ENCODE results near the gene BIVM. TPM values are rescaled to one million over a fixed set of nuclear protein-coding genes. Genes with fewer than 3 reads are reported as not detected.

The BIVM gene
- polyA plus RNA-seq, 2 of the 4 experiments (the other 2 are of a cell fraction): 7.4 to 14.7 TPM

DNA sequence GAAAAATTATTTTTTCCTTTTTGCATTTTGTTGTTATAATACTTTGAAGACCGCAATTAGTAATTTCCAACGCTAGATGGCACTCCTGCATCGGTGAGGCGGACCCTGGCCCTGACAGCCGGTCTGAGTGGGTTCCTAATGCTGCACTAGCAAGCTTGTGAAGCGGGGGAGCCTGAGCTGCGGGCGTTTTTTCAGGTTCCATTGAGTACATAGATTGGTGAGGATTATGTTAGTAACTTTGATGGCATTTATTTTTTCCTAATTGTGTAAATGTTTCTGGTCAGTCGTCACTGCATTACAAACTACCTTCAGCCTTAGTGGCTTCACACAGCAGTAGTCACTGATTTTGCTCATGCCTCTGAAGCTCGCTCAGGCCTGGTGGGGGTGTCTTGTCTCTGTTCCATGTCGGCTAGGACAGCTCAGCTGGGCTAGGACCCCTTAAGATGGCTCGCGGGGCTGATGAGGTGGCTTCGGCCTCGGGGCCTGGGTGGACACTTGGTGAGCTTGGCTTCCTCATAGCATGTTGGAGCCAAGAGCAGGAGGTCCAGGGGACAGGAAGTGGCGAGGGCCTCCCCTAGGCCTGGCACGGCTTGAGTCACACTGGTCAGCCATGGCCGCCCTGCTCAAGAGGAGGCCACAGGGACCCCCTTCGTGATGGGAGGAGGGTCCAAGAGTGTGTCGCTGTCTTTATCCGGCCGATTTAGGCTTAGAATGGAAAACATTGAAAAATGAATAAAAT, 71.9 kb downstream of the BIVM start:
- ChIA-PET POLR2A (no interaction called here), CTCF (interaction anchor here (0.6 to 2.1 kb wide), 15 partner anchors 9 to 1553 kb away, joined by 3 to 14 read pairs (median 4); partner anchors contain the start of genes ERCC5 and TPP2)
- no peak for FAIRE-seq
- peak; percentile 68 to 88; a peak in 5 of 6 replicates for ATAC-seq
- H3K4me2 ChIP-seq: no peak overlapping the region
- TF ChIP-seq ELK1 (IDR thresholded peaks at IDR 0.05; ENCODE audit: low read depth, low read length) (no peak), TFCP2L1 (CRISPR knock-in tag; IDR thresholded peaks at IDR 0.05) (no peak), ZNF302 (CRISPR knock-in tag; IDR thresholded peaks at IDR 0.05) (no peak), CBX2 (IDR thresholded peaks at IDR 0.05; ENCODE audit: borderline replicate concordance, low read depth) (no peak), EHMT2 (IDR thresholded peaks at IDR 0.05; ENCODE audit: low read depth) (no peak), NPAS2 (CRISPR knock-in tag; IDR thresholded peaks at IDR 0.05; ENCODE audit: borderline replicate concordance) (no peak), ZC3H11A (IDR thresholded peaks at IDR 0.05) (no peak), FOXS1 (CRISPR knock-in tag; IDR thresholded peaks at IDR 0.05) (no peak), SMC3 (IDR thresholded peaks at IDR 0.05) (0 out of 3 replicates have a peak, but pooled peaks have one; percentile 20), EHF (CRISPR knock-in tag; IDR thresholded peaks at IDR 0.05) (no peak), ESRRA (IDR thresholded peaks at IDR 0.05; ENCODE audit: borderline replicate concordance, low read length) (no peak), FOSB (CRISPR knock-in tag; IDR thresholded peaks at IDR 0.05) (no peak), EP300 (IDR thresholded peaks at IDR 0.05) (no peak), USF2 (IDR thresholded peaks at IDR 0.05) (no peak), RFX5 (IDR thresholded peaks at IDR 0.05) (no peak), REST (IDR thresholded peaks at IDR 0.05) (no peak), HOXB5 (CRISPR knock-in tag; IDR thresholded peaks at IDR 0.05) (no peak), ZSCAN20 (CRISPR knock-in tag; IDR thresholded peaks at IDR 0.05) (no peak), POLR2A (IDR thresholded peaks at IDR 0.05; ENCODE audit: low read length) (no peak), RAD21 (conservative IDR thresholded peaks at IDR 0.05 in 1 of 2, IDR thresholded peaks at IDR 0.05 in 1 of 2) (peak; percentile 58 to 63; a peak in 4 of 5 replicates), HEYL (CRISPR knock-in tag; IDR thresholded peaks at IDR 0.05) (no peak), CHD2 (IDR thresholded peaks at IDR 0.05; ENCODE audit: low read length, partially characterized antibody) (no peak), MAFK (IDR thresholded peaks at IDR 0.05; ENCODE audit: partially characterized antibody) (no peak)
- TF ChIP-seq, protein P1, sequence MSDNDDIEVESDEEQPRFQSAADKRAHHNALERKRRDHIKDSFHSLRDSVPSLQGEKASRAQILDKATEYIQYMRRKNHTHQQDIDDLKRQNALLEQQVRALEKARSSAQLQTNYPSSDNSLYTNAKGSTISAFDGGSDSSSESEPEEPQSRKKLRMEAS (IDR thresholded peaks at IDR 0.05): no peak
- TF ChIP-seq, protein P2, sequence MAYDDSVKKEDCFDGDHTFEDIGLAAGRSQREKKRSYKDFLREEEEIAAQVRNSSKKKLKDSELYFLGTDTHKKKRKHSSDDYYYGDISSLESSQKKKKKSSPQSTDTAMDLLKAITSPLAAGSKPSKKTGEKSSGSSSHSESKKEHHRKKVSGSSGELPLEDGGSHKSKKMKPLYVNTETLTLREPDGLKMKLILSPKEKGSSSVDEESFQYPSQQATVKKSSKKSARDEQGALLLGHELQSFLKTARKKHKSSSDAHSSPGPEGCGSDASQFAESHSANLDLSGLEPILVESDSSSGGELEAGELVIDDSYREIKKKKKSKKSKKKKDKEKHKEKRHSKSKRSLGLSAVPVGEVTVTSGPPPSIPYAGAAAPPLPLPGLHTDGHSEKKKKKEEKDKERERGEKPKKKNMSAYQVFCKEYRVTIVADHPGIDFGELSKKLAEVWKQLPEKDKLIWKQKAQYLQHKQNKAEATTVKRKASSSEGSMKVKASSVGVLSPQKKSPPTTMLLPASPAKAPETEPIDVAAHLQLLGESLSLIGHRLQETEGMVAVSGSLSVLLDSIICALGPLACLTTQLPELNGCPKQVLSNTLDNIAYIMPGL (CRISPR knock-in tag; IDR thresholded peaks at IDR 0.05; ENCODE audit: borderline replicate concordance): no peak
- TF ChIP-seq, protein P3, sequence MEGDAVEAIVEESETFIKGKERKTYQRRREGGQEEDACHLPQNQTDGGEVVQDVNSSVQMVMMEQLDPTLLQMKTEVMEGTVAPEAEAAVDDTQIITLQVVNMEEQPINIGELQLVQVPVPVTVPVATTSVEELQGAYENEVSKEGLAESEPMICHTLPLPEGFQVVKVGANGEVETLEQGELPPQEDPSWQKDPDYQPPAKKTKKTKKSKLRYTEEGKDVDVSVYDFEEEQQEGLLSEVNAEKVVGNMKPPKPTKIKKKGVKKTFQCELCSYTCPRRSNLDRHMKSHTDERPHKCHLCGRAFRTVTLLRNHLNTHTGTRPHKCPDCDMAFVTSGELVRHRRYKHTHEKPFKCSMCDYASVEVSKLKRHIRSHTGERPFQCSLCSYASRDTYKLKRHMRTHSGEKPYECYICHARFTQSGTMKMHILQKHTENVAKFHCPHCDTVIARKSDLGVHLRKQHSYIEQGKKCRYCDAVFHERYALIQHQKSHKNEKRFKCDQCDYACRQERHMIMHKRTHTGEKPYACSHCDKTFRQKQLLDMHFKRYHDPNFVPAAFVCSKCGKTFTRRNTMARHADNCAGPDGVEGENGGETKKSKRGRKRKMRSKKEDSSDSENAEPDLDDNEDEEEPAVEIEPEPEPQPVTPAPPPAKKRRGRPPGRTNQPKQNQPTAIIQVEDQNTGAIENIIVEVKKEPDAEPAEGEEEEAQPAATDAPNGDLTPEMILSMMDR (IDR thresholded peaks at IDR 0.05): peak; percentile 64
- H3K27ac ChIP-seq: no peak overlapping the region
- peak; percentile 32 to 36 for DNase-seq (ENCODE audit: low read depth in 1 of 2, low spot score in 1 of 2)
- H3K9me3 ChIP-seq: no peaks in the 10 kb centered on the region
- 45% methylated on average over 16 of the region's 22 CpGs for WGBS (ENCODE audit: missing lambda C conversion rate)
- no peak overlapping the region for H3K4me3 ChIP-seq
- no peaks in the 10 kb centered on the region for H3K4me1 ChIP-seq

Data from A549 (cell line).